GM19438 (cell line): ENCODE data around the gene FRS2.
"Not testable (repeated sequence)": the region's sequence is repeated elsewhere in the genome, so short reads cannot be mapped to it uniquely, and the experiment has no call there.

ENCODE experiments used
- ATAC-seq: cut with Tn5 transposase; IDR thresholded peaks from one replicate; pipeline ENCODE4 v1.9.1; 2021; ENCODE audit warnings: low read depth; ENCODE audit not compliant: unreplicated experiment

FRS2 gene, protein sequence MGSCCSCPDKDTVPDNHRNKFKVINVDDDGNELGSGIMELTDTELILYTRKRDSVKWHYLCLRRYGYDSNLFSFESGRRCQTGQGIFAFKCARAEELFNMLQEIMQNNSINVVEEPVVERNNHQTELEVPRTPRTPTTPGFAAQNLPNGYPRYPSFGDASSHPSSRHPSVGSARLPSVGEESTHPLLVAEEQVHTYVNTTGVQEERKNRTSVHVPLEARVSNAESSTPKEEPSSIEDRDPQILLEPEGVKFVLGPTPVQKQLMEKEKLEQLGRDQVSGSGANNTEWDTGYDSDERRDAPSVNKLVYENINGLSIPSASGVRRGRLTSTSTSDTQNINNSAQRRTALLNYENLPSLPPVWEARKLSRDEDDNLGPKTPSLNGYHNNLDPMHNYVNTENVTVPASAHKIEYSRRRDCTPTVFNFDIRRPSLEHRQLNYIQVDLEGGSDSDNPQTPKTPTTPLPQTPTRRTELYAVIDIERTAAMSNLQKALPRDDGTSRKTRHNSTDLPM

DNA sequence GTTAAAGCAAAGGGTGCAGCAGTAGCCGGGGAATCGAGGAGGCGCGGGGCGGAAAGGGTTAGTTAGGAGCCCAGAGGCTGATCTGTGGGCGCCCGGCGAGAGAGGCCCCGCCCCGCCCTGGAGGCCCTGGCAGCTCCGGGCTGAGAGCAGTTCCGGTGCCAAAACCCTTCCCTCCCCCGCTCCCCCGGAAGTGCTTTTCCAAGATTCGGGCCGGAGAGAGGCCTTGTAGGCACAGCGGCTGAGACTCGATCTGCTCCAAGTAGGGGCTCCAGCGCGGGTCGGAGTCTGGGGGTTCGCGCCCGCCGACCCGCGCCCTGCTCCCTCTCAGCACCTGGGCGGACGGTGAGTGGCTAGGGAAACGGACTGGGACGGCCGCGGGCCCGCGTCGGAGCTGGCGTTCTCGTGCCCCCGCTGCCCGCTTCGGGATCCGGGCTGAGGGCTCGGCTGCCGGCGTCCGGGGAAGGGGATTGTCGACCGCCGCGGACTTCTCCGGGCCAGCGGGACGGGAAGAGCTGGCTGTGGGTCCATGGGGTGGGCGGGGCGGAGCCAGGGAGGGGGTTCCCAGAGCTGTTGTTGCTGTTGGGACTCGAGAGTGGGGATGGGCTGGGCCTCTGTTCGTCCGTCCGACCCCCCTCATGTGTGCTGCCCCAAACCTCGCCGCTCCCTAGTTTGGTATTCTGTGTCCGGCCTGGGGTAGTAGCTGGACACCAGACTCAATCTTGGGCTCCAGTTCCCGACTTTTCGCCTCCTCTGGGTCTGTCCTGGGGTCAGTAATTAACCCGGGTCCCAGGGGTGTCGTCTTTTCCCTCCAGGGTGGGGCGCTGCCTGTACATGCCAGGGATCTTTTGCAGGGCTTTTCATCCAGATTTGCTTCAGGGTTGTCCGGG, at the start of gene FRS2:
FRS2 (plus strand) TSS at position 200 of the 887 bp plus-strand sequence. CDS start 98,643 bp downstream, outside the sequence.
- peak; percentile 95 for ATAC-seq

DNA sequence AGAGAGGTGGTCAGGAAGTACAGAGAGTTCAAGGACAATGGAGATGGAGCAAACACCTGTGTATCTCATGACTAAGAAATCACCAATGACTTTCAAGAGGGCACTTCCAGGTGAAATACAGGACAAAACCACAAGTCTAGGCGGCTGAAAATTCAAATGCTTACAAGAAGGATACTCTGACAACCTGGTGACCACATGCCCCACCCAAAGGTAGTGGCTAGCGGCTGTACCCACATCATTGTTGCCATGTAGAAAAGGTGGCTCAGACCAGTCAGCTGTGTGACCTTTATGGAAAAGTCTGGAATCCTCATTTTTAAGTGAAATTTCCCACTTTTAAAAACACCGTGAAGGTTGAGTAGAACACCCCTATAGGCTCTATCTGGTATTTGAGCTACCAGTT, 48.6 kb upstream of the FRS2 start:
- no peak for ATAC-seq

DNA sequence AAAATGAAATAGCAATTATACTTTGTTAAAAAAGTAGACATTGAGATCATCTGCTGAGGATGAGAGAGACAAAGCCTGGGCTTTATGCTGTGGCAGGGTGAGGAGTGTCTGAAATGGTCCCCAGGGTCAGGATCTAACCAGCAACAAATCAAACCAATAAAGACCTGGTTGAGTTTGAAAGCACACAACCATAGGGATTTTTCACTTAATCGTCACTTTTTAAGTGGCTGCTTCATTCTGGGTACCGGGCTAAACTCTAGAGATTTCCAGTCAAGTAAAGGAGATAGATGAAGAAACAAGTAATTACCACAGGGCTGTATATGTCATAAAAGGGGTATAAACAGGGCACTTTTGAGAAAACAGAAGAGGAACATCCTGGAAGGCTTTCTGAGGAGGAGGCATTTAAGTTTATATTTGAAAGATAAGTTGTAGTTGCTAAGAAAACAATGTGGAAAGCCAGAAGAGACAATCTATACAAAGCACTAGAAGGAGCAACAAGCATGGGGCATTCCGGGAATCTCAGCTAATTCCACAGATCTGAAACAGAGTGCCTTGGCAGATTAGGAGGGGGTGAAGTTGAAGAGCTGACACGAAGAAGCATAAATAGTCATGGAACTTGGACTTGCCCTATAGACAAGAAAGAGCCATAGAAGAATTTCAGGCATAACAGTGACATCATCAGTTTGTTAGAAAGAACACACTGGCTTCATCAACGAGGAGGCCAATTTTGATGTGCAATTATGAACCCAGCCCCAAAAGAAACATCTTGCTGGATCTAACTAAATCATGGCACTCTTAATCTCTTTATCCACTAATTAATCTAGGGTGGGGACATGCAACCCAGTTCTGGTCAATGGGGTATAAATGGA, 46.9 kb upstream of the FRS2 start:
- no peak for ATAC-seq

DNA sequence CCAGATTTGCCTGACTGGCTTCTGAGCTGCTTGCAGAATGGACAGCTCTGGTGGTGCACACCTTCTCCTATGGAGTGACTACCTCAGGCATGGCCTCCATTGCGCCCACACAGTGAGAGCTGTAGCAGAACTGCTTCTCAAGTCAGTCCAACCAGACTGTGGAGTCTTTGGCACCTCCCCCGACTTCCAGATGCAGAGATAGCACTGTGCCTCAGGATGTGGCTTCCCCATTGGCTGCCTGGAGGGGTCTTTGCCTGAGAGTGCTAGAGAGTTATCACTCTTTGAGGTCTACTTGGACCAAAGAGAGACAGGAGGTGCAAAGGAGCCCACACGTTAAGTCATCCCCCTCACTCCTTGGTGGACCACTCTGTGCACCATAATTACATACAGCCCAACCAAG, 44.8 kb upstream of the FRS2 start:
- ATAC-seq, result no peak

DNA sequence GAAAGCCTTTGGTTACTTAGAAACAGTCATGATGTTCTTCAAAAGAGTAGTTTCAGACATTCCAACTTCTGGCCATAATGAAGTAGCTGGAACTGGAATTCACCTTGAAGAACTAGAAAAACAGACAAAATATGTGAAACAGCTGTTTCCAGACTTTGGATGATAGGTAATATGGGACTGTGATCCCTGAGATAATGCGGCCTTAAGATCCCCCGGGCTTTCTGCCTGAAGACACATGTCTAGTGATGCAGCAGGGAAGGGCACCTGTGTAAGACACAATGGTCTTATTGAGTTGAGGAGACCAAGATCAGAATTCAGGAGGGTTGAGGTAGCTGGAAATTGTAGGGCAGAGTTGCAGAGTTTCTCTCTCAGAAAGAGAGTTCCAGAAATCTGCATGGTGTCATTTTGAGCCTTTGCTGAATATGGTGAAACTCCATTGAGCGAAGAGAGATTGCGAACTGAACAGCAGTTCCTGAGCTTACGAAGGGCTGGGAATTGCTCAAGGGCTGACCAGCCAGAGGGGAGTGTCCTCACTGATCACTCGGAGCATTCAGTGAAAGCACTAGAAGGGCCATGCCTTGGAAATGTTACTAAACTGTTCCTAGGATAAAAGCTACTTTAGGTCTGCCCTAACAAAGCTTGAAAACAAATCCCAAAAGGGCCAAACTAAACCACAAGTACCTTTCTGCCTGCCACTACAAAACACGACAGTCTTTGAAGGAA, 41.7 kb upstream of the FRS2 start:
- no peak for ATAC-seq

DNA sequence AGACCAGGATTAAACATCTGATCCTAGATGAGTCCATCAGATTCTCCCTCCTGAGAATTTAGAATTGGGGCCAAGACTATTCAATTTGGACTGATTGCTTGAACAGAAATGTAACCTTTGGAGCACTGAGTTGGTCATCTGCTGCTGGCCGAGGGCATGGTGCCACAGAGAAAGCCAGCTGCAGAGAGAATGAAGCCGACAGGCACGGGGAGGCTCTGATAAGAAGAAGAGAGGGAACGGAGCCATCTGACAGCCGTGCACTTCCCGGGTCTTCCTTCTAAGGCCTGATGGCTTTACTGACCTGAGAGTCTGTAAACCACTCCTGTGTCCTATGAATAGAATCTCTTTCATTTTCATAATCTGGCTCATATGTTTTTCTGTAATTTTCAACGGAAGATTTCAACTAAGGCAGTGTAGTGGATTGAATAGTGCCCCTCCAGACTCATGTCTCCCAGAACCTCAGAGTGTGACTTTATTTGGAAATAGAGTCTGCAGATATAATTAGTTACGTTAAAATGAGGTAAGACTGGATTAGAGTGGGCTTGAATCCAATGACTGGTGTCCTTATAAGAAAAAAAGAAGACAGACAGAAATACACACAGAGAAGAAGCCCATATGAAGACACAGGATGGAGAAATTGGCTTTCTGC, 39.1 kb upstream of the FRS2 start:
- no peak for ATAC-seq

DNA sequence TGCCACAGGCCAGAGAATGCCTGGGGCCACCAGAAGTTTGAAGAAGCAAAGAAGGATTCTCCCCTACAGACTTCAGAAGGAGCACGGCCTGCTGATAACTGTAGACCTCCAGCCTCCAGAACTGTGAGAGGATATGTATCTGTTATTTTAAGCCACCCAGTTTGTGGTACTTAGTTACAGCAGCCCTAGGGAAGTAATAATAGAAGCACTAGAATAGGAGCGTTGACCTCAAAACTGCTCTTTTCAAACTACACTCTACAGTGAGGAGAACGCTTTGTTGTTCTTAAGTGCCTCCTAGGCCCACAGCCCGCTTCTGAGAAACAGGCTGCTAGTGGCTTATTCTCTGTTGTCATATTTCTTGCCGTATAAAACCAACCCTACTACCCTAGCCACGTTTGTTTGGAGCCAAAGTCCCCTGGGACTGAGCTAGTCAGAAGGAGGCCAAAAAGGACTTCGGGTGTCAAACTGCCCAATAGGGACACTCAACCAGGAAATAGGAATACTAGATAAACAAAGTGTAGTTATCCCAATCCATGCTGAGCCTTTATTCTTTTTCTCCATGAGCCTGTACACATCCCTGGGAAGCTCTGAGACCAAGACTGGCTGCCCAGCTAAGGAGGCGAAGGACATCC, 38.5 kb upstream of the FRS2 start:
- no peak for ATAC-seq

DNA sequence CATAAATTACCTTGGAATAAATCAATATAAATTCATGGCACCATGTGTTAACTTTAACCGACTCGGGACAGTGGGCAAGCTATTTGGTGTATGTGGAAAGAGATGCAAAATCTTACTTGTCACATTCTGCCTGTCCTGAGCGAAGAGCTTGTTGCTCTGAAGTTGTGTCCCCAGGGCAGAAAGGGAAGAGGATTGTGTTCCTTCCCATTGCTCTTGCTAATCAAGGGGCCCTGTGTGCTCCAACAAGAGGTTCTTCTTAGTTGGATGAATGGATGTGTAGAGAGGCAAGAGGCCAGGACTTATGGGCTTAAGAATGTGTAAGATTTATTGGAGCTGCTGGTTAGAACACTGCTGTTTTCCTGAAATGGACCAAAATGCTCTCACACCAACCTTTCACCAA, 36.5 kb upstream of the FRS2 start:
- no peak for ATAC-seq

DNA sequence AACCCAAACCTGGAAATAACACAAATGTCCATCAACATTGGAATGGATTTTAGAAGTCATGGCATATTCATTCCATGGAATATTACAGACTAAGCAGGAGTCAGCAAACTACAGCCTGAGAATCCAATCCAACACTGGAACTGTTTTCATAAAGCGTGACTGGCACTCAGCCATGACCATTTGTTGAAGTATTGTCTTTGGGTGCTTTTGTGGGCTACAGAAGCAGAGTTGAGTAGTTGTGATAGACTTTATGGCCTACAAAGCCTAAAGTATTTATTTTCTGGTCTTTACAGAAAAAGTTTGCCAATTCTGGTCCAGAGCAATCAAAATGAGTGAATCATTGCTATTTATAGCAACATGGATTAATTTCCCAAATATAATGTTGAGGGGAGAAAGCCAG, 34.5 kb upstream of the FRS2 start:
- no peak for ATAC-seq

DNA sequence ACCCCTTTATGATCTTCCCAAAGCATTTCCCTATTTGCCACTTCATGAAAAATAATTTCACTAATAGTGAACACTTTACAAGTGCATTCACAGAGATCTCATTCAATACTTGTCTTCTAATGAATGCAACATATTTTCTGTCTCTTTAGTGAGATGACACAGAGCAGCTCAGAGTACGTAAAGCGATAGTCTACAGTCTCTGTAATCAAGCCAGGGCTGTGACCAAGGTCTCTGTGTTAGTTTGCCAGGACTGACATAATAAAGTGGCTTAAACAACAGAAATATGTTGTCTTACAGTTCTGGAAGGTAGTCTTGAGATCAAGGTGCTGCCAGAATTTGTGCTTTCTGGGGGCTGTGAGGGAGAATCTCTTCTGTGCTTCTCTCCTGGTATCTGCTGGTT, 33.1 kb upstream of the FRS2 start:
- ATAC-seq, result no peak

DNA sequence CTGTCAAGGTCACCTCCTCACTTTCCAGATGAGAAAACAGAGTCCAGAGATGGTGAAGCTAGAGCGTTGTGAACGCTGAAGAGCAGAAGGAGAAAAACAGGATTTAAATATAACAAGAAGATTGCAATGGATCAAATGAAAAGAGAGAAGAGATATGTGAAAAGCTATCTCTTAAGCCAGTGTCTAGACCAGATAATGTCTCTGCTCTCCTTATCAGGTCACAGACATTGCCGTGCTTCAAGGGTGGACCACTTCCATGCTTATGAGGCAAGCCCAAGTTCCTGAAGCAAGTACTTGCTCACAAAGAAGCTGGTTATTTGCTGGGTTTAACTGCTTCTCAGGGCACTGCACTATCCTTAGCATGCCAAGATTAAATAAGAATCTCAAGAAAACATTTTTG, 31.6 kb upstream of the FRS2 start:
- no peak for ATAC-seq

DNA sequence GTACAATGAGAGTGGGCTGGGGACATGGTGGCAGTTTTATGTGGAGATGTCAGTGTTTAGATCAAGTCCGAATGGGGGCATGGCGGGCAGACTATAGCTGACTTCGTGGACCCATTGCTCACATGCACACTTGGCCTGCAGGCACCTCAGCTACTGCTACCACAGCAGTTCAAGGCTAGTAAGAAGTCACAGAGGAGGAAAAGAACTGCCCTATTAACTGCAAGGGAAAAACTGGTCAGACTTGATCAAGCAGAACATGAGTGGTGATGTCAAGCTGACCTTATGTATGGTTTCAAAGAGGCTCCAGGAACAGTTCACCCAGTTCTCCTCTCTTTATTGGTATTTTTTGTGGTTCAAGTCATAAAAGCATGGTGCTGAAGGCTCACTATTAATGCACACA, 30.2 kb upstream of the FRS2 start:
- ATAC-seq, result no peak

DNA sequence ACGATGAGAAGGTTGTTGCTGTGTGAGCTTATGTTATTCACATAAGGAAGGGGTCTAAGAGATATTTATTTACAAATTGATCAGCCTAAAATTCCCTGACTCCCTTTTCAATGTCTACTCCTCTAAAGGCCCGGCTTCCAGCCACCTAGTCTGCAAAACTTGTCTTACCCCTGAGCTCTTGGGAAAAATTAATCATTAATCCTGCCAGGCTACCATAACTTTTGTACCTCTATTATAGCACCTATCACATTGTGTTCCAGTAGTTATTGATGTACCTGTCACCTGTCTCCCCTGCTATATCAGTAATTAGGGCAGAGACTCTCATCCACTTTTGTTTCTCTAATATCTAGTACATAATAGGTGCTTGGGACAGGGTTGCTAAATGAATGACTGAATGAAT, 29.3 kb upstream of the FRS2 start:
- ATAC-seq, result no peak

DNA sequence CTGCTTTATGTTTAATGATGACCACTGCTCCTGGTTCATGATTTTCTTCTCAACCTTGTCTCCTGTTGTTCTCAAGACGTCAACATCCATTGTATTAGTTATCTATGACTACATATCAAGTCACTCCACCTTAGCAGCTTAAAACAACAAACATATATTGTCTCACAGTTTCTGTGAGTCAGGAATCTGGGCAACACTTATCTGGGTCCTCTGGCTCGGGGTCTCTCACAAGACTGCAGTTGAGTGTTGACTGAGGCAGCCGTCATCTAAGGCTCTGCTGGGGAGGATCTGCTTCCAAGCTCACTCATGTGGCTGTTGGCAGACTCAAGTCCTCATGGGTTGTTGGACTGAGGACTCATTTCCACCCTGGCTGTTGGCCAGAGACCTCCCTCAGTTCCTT, 27.3 kb upstream of the FRS2 start:
- no peak for ATAC-seq

DNA sequence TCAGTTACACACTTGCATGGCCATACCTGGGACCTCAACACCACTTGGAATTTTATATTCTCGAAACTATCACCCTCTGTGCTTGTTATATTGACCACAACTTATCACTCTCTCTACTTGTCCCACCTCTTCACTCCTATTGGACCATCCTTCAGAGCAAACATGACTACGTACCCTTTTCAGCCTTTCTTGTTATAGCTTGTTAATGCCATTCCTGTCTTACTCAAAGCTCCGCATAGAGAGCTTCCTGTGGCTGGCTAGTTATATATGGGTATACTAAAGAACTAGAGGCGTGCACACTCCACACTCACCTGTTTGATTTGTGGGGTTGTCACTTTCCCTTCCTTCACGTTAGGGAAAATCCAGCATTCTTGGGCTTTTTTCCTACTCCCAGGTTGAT, 26.3 kb upstream of the FRS2 start:
- no peak for ATAC-seq

DNA sequence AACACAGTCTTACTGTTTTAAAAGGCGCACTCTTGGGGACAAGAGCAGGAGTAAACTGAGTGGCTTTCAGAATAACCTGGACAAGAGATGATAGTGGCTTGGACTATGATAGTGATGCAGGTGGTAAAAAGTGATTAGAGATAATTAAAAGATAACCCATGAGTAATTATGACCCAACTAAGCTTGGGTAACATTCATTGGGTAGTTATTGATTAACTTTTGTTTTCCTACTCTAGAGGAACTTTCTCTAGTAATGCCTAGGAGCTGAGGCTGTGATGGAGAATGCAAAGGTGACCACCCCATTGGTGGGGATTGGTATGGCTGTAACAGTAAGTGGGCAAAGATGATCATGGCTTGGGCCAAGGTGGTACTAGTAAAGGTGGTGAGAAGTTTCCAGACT, 22.3 kb upstream of the FRS2 start:
- ATAC-seq, result no peak

DNA sequence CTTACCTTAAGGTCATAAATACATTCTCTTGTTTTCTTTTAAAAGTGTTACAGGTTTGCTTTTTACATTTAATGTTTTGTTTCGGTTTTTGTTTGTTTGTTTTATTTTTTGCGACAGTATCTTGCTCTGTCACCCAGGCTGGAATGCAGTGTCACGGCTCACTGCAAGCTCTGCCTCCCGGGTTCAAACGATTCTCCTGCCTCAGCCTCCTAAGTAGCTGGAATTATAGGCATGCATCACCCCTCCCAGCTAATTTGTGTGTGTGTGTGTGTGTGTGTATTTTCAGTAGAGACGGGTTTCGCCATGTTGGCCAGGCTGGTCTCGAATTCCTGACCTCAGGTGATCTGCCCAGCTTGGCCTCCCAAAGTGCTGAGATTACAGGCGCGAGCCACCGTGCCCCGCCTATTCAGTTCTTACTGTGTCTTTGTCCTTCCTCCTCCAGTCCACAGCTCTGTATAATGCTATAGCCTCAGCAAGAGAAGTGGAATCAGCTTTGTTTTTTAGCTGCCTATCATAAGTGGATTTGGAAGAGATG, 17.5 kb upstream of the FRS2 start:
- ATAC-seq, result not testable (repeated sequence)

DNA sequence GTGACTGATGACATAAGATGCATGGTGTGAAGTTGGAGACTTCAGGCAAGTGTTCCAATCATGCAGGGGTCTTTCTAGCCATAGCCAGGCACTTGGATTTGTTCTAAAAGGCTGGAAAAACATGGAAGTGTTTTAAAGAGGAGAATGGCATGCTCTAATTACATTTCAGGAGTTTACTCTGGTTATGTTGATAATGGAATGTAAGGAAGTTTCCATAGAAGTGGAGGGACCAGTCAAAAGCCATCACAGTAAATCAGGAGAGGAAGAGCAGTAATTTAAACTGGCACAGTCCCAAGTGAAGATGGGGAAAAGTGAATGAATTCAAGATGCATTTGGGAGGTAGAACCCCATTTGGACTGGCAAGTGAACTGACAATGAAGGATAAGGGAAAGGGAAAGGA, 13.9 kb upstream of the FRS2 start:
- no peak for ATAC-seq

DNA sequence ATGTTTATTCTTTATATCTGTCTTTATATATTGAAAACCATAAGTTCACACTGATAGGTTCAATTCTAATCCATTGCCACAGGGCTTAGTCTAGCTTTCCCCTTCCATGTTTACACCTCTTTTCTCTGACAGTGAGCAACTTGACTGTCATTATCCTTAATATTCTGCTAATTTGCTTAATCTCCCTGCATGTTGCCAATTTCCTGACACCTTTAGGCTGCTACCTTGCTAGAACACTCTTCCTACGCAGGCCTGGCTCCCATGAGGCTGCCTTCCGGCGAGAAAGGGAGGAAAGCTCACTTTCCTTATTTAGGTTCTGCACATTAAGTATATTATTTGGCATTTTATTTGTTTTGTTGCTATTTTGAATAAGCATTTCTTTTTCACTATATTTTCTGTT, 12.8 kb upstream of the FRS2 start:
- ATAC-seq, result no peak
